ENCODE results near the gene TRIAP1.
A peak's percentile ranks its signal among the peaks of the same experiment; 100 is the strongest.
"Not testable (repeated sequence)": the region's sequence is repeated elsewhere in the genome, so short reads cannot be mapped to it uniquely, and the experiment has no call there.

Gene TRIAP1
- 11.0 to 50.8 (median 30.2) reads per million in 9 experiments for total RNA-seq

GRCh38 chr12:120445911-120446843 lies at the start of gene TRIAP1, which contains the start of gene GATC:
Gene TRIAP1 (minus strand): TSS chr12:120446384. CDS start chr12:120446372, 12 bp downstream.
Gene GATC (plus strand): TSS chr12:120446444. CDS start chr12:120446481, 37 bp downstream.
- H3K4me1 Mint-ChIP-seq (ENCODE audit: low read depth in 2 of 2), result peaks cover 18 to 19% of the 10 kb centered on the region in 2 donors
- no peaks in the 10 kb centered on the region for H3K27me3 Mint-ChIP-seq
- ATAC-seq (replicated peaks) (peak; percentile 94), DNase-seq (peak; percentile 85 to 92 (median 89))
- H3K9me3 Mint-ChIP-seq, result no peaks in the 10 kb centered on the region
- H3K4me3 Mint-ChIP-seq, result peak within 1 kb of the TSS; percentile 96 to 99
- peaks cover 60% of the 10 kb centered on the region for H3K36me3 Mint-ChIP-seq (ENCODE audit: insufficient read depth)
- H3K27ac Mint-ChIP-seq, result peak within 1 kb of the TSS; percentile 92 to 99

- peak overlapping the region; percentile 90 to 92 for H3K4me3 Mint-ChIP-seq
- H3K9me3 Mint-ChIP-seq, result no peaks in the 10 kb centered on the region
Measured at GRCh38 chr12:120495186-120495730, 49.1 kb upstream of the TRIAP1 start.

GRCh38 chr12:120490833-120491512 lies 44.8 kb upstream of the TRIAP1 start:
- ATAC-seq (replicated peaks), result no peak
- H3K4me3 Mint-ChIP-seq, result no peak overlapping the region
- peaks cover 7 to 9% of the 10 kb centered on the region in 2 donors for H3K4me1 Mint-ChIP-seq (ENCODE audit: low read depth in 2 of 2)
- peaks cover 9% of the 10 kb centered on the region for H3K36me3 Mint-ChIP-seq (ENCODE audit: insufficient read depth)
- no peaks in the 10 kb centered on the region for H3K27me3 Mint-ChIP-seq
- H3K9me3 Mint-ChIP-seq, result no peaks in the 10 kb centered on the region
- H3K27ac Mint-ChIP-seq, result peak overlapping the region in 1 of 2 donors; percentile 55
- no peak for DNase-seq

More at GRCh38 chr12:120495186-120495730, 49.1 kb upstream of the TRIAP1 start:
- DNase-seq (no peak), ATAC-seq (replicated peaks) (peak; percentile 7)
- Mint-ChIP-seq H3K4me1 (ENCODE audit: low read depth in 2 of 2) (peaks cover 23 to 34% of the 10 kb centered on the region in 2 donors), H3K36me3 (ENCODE audit: insufficient read depth) (peaks cover 26% of the 10 kb centered on the region), H3K27ac (peak overlapping the region; percentile 87 to 93), H3K27me3 (no peaks in the 10 kb centered on the region)

- no peaks in the 10 kb centered on the region for H3K27me3 Mint-ChIP-seq
- ATAC-seq (replicated peaks) (no peak), DNase-seq (no peak)
- H3K27ac Mint-ChIP-seq, result peak overlapping the region in 1 of 2 donors; percentile 51
- H3K4me1 Mint-ChIP-seq (ENCODE audit: low read depth in 2 of 2), result peaks cover 6% of the 10 kb centered on the region in 2 donors
- H3K4me3 Mint-ChIP-seq, result no peak overlapping the region
- peaks cover 3% of the 10 kb centered on the region for H3K36me3 Mint-ChIP-seq (ENCODE audit: insufficient read depth)
- H3K9me3 Mint-ChIP-seq, result no peaks in the 10 kb centered on the region
Measured at GRCh38 chr12:120490325-120490724, 44.1 kb upstream of the TRIAP1 start.

GRCh38 chr12:120489018-120489417 lies 42.8 kb upstream of the TRIAP1 start:
- H3K27me3 Mint-ChIP-seq, result no peaks in the 10 kb centered on the region
- DNase-seq, result no peak
- no peak overlapping the region for H3K27ac Mint-ChIP-seq
- H3K9me3 Mint-ChIP-seq, result no peaks in the 10 kb centered on the region
- H3K4me1 Mint-ChIP-seq (ENCODE audit: low read depth in 2 of 2), result peaks cover under 1 to 1% of the 10 kb centered on the region in 2 donors
- H3K36me3 Mint-ChIP-seq (ENCODE audit: insufficient read depth), result no peaks in the 10 kb centered on the region
- ATAC-seq (replicated peaks), result no peak
- no peak overlapping the region for H3K4me3 Mint-ChIP-seq

- no peak for DNase-seq
- Mint-ChIP-seq H3K4me1 (ENCODE audit: low read depth in 2 of 2) (peaks cover 7 to 9% of the 10 kb centered on the region in 2 donors), H3K36me3 (ENCODE audit: insufficient read depth) (no peaks in the 10 kb centered on the region), H3K4me3 (no peak overlapping the region), H3K27ac (no peak overlapping the region), H3K9me3 (no peaks in the 10 kb centered on the region), H3K27me3 (no peaks in the 10 kb centered on the region)
- ATAC-seq (replicated peaks), result no peak
Measured at GRCh38 chr12:120488057-120488640, 42.0 kb upstream of the TRIAP1 start.

- not testable (repeated sequence) for ATAC-seq (replicated peaks); H3K36me3 Mint-ChIP-seq (ENCODE audit: insufficient read depth); H3K27me3 Mint-ChIP-seq; H3K27ac Mint-ChIP-seq; H3K9me3 Mint-ChIP-seq; DNase-seq; H3K4me3 Mint-ChIP-seq
- H3K4me1 Mint-ChIP-seq (ENCODE audit: low read depth in 2 of 2), result peaks cover 7 to 11% of the 10 kb centered on the region in 2 donors
Measured at GRCh38 chr12:120487552-120487951, 41.4 kb upstream of the TRIAP1 start.

- ATAC-seq (replicated peaks) (no peak), DNase-seq (no peak)
- Mint-ChIP-seq H3K36me3 (ENCODE audit: insufficient read depth) (peaks cover under 1% of the 10 kb centered on the region), H3K27ac (no peak overlapping the region), H3K27me3 (no peaks in the 10 kb centered on the region), H3K4me3 (no peak overlapping the region), H3K9me3 (no peaks in the 10 kb centered on the region), H3K4me1 (ENCODE audit: low read depth in 2 of 2) (peaks cover 16 to 20% of the 10 kb centered on the region in 2 donors)
Measured at GRCh38 chr12:120485961-120486881, 40.0 kb upstream of the TRIAP1 start.

GRCh38 chr12:120483621-120484020 lies 37.4 kb upstream of the TRIAP1 start:
- Mint-ChIP-seq H3K9me3 (no peaks in the 10 kb centered on the region), H3K27me3 (no peaks in the 10 kb centered on the region), H3K4me1 (ENCODE audit: low read depth in 2 of 2) (peaks cover 35 to 38% of the 10 kb centered on the region in 2 donors), H3K36me3 (ENCODE audit: insufficient read depth) (peaks cover 6% of the 10 kb centered on the region), H3K4me3 (no peak overlapping the region), H3K27ac (peak overlapping the region in 1 of 2 donors; percentile 86)
- DNase-seq (no peak), ATAC-seq (replicated peaks) (no peak)

- no peaks in the 10 kb centered on the region for H3K27me3 Mint-ChIP-seq
- peaks cover 6% of the 10 kb centered on the region for H3K36me3 Mint-ChIP-seq (ENCODE audit: insufficient read depth)
- no peaks in the 10 kb centered on the region for H3K9me3 Mint-ChIP-seq
- DNase-seq, result peak in 2 of 3 experiments; percentile 14 to 29
- peak overlapping the region; percentile 88 to 93 for H3K4me3 Mint-ChIP-seq
- H3K4me1 Mint-ChIP-seq (ENCODE audit: low read depth in 2 of 2), result peaks cover 36 to 42% of the 10 kb centered on the region in 2 donors
- H3K27ac Mint-ChIP-seq, result peak overlapping the region; percentile 97 to 98
- peak; percentile 99 for ATAC-seq (replicated peaks)
Measured at GRCh38 chr12:120481022-120481767, 35.0 kb upstream of the TRIAP1 start.

GRCh38 chr12:120480211-120480610 lies 34.0 kb upstream of the TRIAP1 start:
- peak overlapping the region; percentile 88 to 93 for H3K4me3 Mint-ChIP-seq
- ATAC-seq (replicated peaks), result peak; percentile 23
- no peaks in the 10 kb centered on the region for H3K27me3 Mint-ChIP-seq

More at GRCh38 chr12:120480211-120480610, 34.0 kb upstream of the TRIAP1 start:
- peaks cover 6% of the 10 kb centered on the region for H3K36me3 Mint-ChIP-seq (ENCODE audit: insufficient read depth)
- peaks cover 36 to 46% of the 10 kb centered on the region in 2 donors for H3K4me1 Mint-ChIP-seq (ENCODE audit: low read depth in 2 of 2)
- peak overlapping the region; percentile 97 to 98 for H3K27ac Mint-ChIP-seq
- no peak for DNase-seq
- no peaks in the 10 kb centered on the region for H3K9me3 Mint-ChIP-seq

Data from effector memory CD8-positive, alpha-beta T cell (primary cell).